PFSK-1 (cell line): ENCODE measurements around the gene SLC38A8.

Experiments
- POLR2AphosphoS5 ChIP-seq: IDR thresholded peaks from 2 replicates; pipeline ENCODE4 v1.6.1; 2012; ENCODE audit warnings: low read depth, mild to moderate bottlenecking, control low read depth, low read length, moderate library complexity
- REST ChIP-seq, 2 experiments: IDR thresholded peaks; 2 replicates each; pipeline versions ENCODE4 v1.6.1 to v1.8.0; 2011 to 2012; ENCODE audit warnings: low read depth in 2 of 2, low read length in 2 of 2, control low read depth in 1 of 2, inconsistent platforms in 1 of 2, mild to moderate bottlenecking in 1 of 2, moderate library complexity in 1 of 2; ENCODE audit not compliant: insufficient read depth in 1 of 2
- SIN3A ChIP-seq: IDR thresholded peaks from 2 replicates; pipeline ENCODE4 v1.6.1; 2012; ENCODE audit warnings: mild to moderate bottlenecking, low read length, moderate library complexity, borderline replicate concordance; ENCODE audit not compliant: insufficient read depth
- TAF1 ChIP-seq: IDR thresholded peaks from 2 replicates; pipeline ENCODE4 v1.6.1; 2012; ENCODE audit warnings: low read length, control low read depth, borderline replicate concordance; ENCODE audit not compliant: insufficient read depth

DNA sequence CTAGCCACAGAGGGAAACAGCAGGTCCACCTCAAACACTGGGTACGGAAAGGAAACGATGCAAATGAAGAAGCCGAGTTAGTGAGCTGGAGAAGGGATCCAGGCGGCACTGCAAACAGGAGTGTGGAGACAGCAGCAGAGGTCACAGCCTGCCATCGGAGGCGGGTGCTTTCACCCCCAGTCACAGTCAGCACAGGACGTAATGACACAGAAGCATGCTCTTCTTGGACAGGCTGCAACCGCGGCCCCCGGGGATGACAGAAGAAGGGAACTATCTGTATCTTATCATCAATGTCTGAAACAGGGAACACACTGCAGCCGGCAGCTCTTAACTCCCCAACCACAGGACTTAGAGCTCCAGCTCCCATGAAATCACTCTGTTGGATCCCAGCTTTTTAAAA lies 16.1 kb upstream of the SLC38A8 start:
- TF ChIP-seq TAF1 (no peak), SIN3A (no peak), REST (IDR thresholded peaks at IDR 0.05; ENCODE audit: insufficient read depth in 1 of 2, low read depth in 2 of 2, low read length in 2 of 2) (no peak), POLR2AphosphoS5 (no peak)
